Measurements from ENCODE around the gene PAH. TPM values are rescaled to one million over a fixed set of nuclear protein-coding genes. Genes with fewer than 3 reads are reported as not detected.

The PAH gene
- total RNA-seq, 2 donors from 2014 or later, result 7.3 to 39.6 TPM

GRCh38 chr12:102951841-102952240 lies 34.8 kb upstream of the PAH start:
- Histone ChIP-seq H3K27me3 (peaks cover 0 to 11% of the 10 kb centered on the region in 2 donors), H3K36me3 (replicated peaks in 1 of 2; ENCODE audit: insufficient read depth in 1 of 2, low read depth in 2 of 2) (no peaks in the 10 kb centered on the region), H3K9me3 (no peaks in the 10 kb centered on the region), H3K4me3 (no peak overlapping the region), H3K27ac (no peak overlapping the region), H3K4me1 (peaks cover 9% of the 10 kb centered on the region)
- 45 to 57% methylated on average over 9 of the region's 9 CpGs for WGBS, 2 donors
- intact Hi-C loops (cut with DNase I), result loop anchor here (5.0 kb wide), 1 partner anchor 595 kb away; no protein-coding TSS in a partner anchor
- no peak for TF ChIP-seq POLR2A (IDR thresholded peaks at IDR 0.05)
- no peak for TF ChIP-seq CTCF (IDR thresholded peaks at IDR 0.05)
- DNase-seq (no peak), ATAC-seq (no peak)

- Histone ChIP-seq H3K9me3 (no peaks in the 10 kb centered on the region), H3K36me3 (replicated peaks in 1 of 2; ENCODE audit: insufficient read depth in 1 of 2, low read depth in 2 of 2) (no peaks in the 10 kb centered on the region), H3K27me3 (peaks cover 0 to 7% of the 10 kb centered on the region in 2 donors), H3K4me1 (peaks cover 3% of the 10 kb centered on the region), H3K4me3 (no peak overlapping the region), H3K27ac (no peak overlapping the region)
- no peak for ATAC-seq
- no peak for DNase-seq
- WGBS, 2 donors, result 16 to 18% methylated on average over 21 of the region's 21 CpGs
- no peak for TF ChIP-seq CTCF (IDR thresholded peaks at IDR 0.05)
- no peak for TF ChIP-seq POLR2A (IDR thresholded peaks at IDR 0.05)
- intact Hi-C loops (cut with DNase I), result loop anchor here (5.0 kb wide), 1 partner anchor 596 kb away; no protein-coding TSS in a partner anchor
Observed at GRCh38 chr12:102950950-102951619, 34.0 kb upstream of the PAH start.

- DNase-seq, result peak in 2 of 4 donors; percentile 30 to 46
- Histone ChIP-seq H3K27me3 (peaks cover 0 to 7% of the 10 kb centered on the region in 2 donors), H3K27ac (no peak overlapping the region), H3K9me3 (no peaks in the 10 kb centered on the region), H3K36me3 (replicated peaks in 1 of 2; ENCODE audit: insufficient read depth in 1 of 2, low read depth in 2 of 2) (no peaks in the 10 kb centered on the region), H3K4me3 (no peak overlapping the region), H3K4me1 (no peaks in the 10 kb centered on the region)
- peak; percentile 59 for ATAC-seq
- WGBS, 2 donors, result 4 to 6% methylated on average over 15 to 37 of the region's 37 CpGs
- TF ChIP-seq POLR2A (IDR thresholded peaks at IDR 0.05), result no peak
- TF ChIP-seq CTCF (IDR thresholded peaks at IDR 0.05), result peak in 4 of 7 experiments; percentile 16 to 38 (median 30)
- intact Hi-C loops (cut with DNase I), result loop anchor here (5.0 kb wide), 1 partner anchor 597 kb away; no protein-coding TSS in a partner anchor
Observed at GRCh38 chr12:102950107-102950949, 33.3 kb upstream of the PAH start.

- H3K27me3 ChIP-seq, result peaks cover 0 to 7% of the 10 kb centered on the region in 2 donors
- no peak overlapping the region for H3K27ac ChIP-seq
- DNase-seq (peak; percentile 33 to 69 (median 50)), ATAC-seq (no peak)
- 5 to 8% methylated on average over 11 of the region's 11 CpGs for whole genome bisulfite sequencing, 2 donors
- H3K4me3 ChIP-seq, result no peak overlapping the region
- H3K9me3 ChIP-seq, result no peaks in the 10 kb centered on the region
- intact Hi-C loops (cut with DNase I), result no loop called here
- H3K36me3 ChIP-seq (replicated peaks in 1 of 2; ENCODE audit: insufficient read depth in 1 of 2, low read depth in 2 of 2), result no peaks in the 10 kb centered on the region
- TF ChIP-seq POLR2A (IDR thresholded peaks at IDR 0.05), result no peak
- TF ChIP-seq CTCF (IDR thresholded peaks at IDR 0.05), result peak; percentile 71 to 88 (median 84)
- no peaks in the 10 kb centered on the region for H3K4me1 ChIP-seq
Observed at GRCh38 chr12:102948941-102949352, 31.9 kb upstream of the PAH start.

Data from body of pancreas (tissue), 4 donors.